ENCODE measurements around the gene PIGN. TPM values are rescaled to one million over a fixed set of nuclear protein-coding genes. Genes with fewer than 3 reads are reported as not detected.

Gene PIGN
- total RNA-seq, 6 experiments from 2014 or later, result 8.2 to 17.8 (median 13.0) TPM

DNA sequence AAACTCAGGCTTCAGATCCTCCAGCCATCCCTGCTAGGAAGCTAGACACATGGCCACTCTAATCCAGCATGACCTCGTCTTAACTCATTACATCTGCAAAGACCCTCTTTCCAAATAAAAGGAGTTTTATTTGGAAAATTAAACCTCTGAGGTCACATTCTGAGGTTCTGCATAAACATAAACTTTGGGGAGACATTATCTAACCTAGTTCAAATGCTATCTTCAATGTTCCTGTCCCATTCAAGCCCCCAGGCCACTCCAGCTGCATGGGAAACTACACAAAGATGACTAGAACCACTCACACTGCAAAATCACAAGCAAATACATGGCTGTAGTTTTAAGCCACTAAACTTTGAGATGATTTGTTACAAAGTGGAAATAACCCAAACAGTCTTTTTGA, 195.0 kb downstream of the PIGN start:
- Histone ChIP-seq H3K9me3 (no peaks in the 10 kb centered on the region), H3K4me3 (no peak overlapping the region), H3K36me3 (no peaks in the 10 kb centered on the region), H3K27me3 (no peaks in the 10 kb centered on the region), H3K4me1 (peaks cover 0 to 18% (median 0%) of the 10 kb centered on the region in 4 donors), H3K27ac (peak overlapping the region in 1 of 3 donors; percentile 1)
- DNase-seq, result no peak
- intact Hi-C loops (cut with DNase I), result no loop called here
- WGBS (ENCODE audit: insufficient coverage, low coverage, low lambda C conversion rate, missing lambda C conversion rate), result 83% methylated on average over 1 of the region's 1 CpG
- no peak for ATAC-seq
- TF ChIP-seq, protein P1, sequence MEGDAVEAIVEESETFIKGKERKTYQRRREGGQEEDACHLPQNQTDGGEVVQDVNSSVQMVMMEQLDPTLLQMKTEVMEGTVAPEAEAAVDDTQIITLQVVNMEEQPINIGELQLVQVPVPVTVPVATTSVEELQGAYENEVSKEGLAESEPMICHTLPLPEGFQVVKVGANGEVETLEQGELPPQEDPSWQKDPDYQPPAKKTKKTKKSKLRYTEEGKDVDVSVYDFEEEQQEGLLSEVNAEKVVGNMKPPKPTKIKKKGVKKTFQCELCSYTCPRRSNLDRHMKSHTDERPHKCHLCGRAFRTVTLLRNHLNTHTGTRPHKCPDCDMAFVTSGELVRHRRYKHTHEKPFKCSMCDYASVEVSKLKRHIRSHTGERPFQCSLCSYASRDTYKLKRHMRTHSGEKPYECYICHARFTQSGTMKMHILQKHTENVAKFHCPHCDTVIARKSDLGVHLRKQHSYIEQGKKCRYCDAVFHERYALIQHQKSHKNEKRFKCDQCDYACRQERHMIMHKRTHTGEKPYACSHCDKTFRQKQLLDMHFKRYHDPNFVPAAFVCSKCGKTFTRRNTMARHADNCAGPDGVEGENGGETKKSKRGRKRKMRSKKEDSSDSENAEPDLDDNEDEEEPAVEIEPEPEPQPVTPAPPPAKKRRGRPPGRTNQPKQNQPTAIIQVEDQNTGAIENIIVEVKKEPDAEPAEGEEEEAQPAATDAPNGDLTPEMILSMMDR (IDR thresholded peaks at IDR 0.05), result no peak
- no peak for TF ChIP-seq POLR2A (IDR thresholded peaks at IDR 0.05)

DNA sequence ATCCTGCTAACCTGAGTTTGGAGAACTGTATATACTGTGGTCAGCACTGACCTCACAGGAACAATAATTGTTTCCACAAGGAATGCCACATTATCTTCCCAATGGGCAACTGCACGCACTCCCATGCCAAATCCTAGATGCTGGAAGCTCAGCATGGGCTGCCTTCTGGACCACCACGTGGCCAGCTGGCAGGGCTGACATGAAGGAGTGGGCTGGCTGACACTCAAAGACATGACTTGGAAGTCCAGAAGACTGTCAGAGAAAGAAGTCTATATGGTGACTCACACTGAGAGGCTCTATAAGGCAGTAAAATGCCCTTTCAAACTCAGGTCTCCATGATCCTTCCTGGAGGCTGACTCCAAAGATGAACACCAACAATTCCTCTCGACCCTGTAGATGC, 195.7 kb downstream of the PIGN start:
- Histone ChIP-seq H3K27ac (peak overlapping the region in 1 of 3 donors; percentile 1), H3K4me3 (no peak overlapping the region), H3K4me1 (peaks cover 0 to 18% (median 0%) of the 10 kb centered on the region in 4 donors), H3K27me3 (no peaks in the 10 kb centered on the region), H3K9me3 (no peaks in the 10 kb centered on the region), H3K36me3 (no peaks in the 10 kb centered on the region)
- TF ChIP-seq, protein P1 (IDR thresholded peaks at IDR 0.05), result no peak
- no peak for TF ChIP-seq POLR2A (IDR thresholded peaks at IDR 0.05)
- WGBS (ENCODE audit: insufficient coverage, low coverage, low lambda C conversion rate, missing lambda C conversion rate), result 33% methylated on average over 1 of the region's 3 CpGs
- intact Hi-C loops (cut with DNase I), result no loop called here
- ATAC-seq (no peak), DNase-seq (no peak)

Other genes starting within 250 kb of the PIGN start
- 10 to 100 TPM in 5 of 6 experiments, 1 to 10 TPM in 1; 9.7 to 16.7 (median 11.5) TPM for gene RELCH, start 199 bp upstream of the PIGN start, total RNA-seq
- gene TNFRSF11A, start 138.3 kb upstream of the PIGN start, total RNA-seq, result 1 to 10 TPM in 3 of 6 experiments, under 1 TPM in 3; 0.27 to 2.1 (median 0.81) TPM